IMR-90 (cell line): ENCODE data around the gene DTX3.

Experiments
- BHLHE40 ChIP-seq: fragments of 150-350 bp; IDR thresholded peaks from 2 replicates; pipeline ENCODE4 v1.6.1; 2016; ENCODE audit warnings: mild to moderate bottlenecking, low read depth, low read length
- CEBPB ChIP-seq: IDR thresholded peaks from 2 replicates; pipeline ENCODE4 v1.6.1; 2012; ENCODE audit warnings: low read depth, low read length, improper control_type of control experiment
- FOS ChIP-seq: fragments of 150-350 bp; IDR thresholded peaks from 2 replicates; pipeline ENCODE4 v1.6.1; 2016; ENCODE audit warnings: low read depth, low read length
- MAFK ChIP-seq: IDR thresholded peaks from 2 replicates; pipeline ENCODE4 v1.6.1; 2012; ENCODE audit warnings: low read depth, low read length, improper control_type of control experiment
- MAZ ChIP-seq: IDR thresholded peaks from 2 replicates; pipeline ENCODE4 v1.6.1; 2012; ENCODE audit warnings: low read depth, mild to moderate bottlenecking, low read length, improper control_type of control experiment, moderate library complexity, borderline replicate concordance
- MXI1 ChIP-seq: IDR thresholded peaks from 2 replicates; pipeline ENCODE4 v1.6.1; 2012; ENCODE audit warnings: low read depth, mild to moderate bottlenecking, low read length, moderate library complexity, borderline replicate concordance
- POLR2A ChIP-seq: IDR thresholded peaks from 2 replicates; pipeline ENCODE4 v1.6.1; 2012; ENCODE audit warnings: mild to moderate bottlenecking, low read depth, low read length
- RAD21 ChIP-seq: IDR thresholded peaks from 2 replicates; pipeline ENCODE4 v1.6.1; 2012; ENCODE audit warnings: low read length, improper control_type of control experiment
- RCOR1 ChIP-seq: IDR thresholded peaks from 2 replicates; pipeline ENCODE4 v1.6.1; 2012; ENCODE audit warnings: mild to moderate bottlenecking, low read length, improper control_type of control experiment; ENCODE audit not compliant: insufficient replicate concordance
- RFX5 ChIP-seq: IDR thresholded peaks from 2 replicates; pipeline ENCODE4 v1.8.0; 2012; ENCODE audit warnings: low read depth, mild to moderate bottlenecking, low read length, moderate library complexity
- SMC3 ChIP-seq: fragments of 150-350 bp; IDR thresholded peaks from 2 replicates; pipeline ENCODE4 v1.6.1; 2016; ENCODE audit warnings: low read depth, mild to moderate bottlenecking, antibody characterized with exemption, low read length, moderate library complexity
- TF ChIP-seq, protein P1 (sequence below): conservative IDR thresholded peaks from 2 replicates; pipeline ENCODE4 v1.5.1; 2012; ENCODE audit warnings: mild to moderate bottlenecking, low read depth, low read length, improper control_type of control experiment
- TF ChIP-seq, protein P2 (sequence below): fragments of 150-350 bp; IDR thresholded peaks from 2 replicates; pipeline ENCODE4 v1.6.1; 2017; ENCODE audit warnings: mild to moderate bottlenecking, antibody characterized with exemption, low read length, low read depth

DNA sequence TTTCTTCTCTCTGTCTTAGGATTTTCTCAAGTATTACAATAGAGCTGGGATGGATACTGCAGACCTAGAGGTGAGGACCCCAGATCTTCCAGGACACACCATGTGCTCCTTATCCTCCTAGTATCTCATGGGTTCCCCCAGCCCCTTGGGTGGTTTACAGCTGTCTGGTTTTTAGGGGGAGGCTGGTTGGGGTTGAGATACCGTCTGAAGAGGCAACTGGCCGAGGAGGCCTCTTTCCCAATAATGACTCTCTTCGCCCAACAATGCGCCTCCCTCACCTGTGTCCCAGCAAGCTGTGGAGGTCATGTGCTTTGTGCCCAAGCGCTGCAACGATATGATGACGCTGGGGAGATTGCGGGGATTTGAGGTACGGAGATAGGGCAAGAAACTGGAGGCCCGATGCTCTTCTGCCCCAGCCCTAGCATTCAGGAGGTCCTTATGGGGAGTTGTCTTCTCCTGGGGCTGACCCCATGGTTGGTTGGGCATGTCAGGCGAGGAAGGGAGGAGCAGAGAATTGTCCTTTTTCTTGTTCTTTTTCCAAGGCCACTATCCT lies 10.4 kb downstream of the DTX3 start:
- TF ChIP-seq, protein P1, sequence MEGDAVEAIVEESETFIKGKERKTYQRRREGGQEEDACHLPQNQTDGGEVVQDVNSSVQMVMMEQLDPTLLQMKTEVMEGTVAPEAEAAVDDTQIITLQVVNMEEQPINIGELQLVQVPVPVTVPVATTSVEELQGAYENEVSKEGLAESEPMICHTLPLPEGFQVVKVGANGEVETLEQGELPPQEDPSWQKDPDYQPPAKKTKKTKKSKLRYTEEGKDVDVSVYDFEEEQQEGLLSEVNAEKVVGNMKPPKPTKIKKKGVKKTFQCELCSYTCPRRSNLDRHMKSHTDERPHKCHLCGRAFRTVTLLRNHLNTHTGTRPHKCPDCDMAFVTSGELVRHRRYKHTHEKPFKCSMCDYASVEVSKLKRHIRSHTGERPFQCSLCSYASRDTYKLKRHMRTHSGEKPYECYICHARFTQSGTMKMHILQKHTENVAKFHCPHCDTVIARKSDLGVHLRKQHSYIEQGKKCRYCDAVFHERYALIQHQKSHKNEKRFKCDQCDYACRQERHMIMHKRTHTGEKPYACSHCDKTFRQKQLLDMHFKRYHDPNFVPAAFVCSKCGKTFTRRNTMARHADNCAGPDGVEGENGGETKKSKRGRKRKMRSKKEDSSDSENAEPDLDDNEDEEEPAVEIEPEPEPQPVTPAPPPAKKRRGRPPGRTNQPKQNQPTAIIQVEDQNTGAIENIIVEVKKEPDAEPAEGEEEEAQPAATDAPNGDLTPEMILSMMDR, result no peak
- TF ChIP-seq RFX5 (no peak), CEBPB (no peak), SMC3 (no peak), RCOR1 (no peak), POLR2A (no peak), MXI1 (no peak), FOS (no peak), MAZ (no peak), MAFK (no peak), BHLHE40 (no peak), RAD21 (no peak)
- TF ChIP-seq, protein P2, sequence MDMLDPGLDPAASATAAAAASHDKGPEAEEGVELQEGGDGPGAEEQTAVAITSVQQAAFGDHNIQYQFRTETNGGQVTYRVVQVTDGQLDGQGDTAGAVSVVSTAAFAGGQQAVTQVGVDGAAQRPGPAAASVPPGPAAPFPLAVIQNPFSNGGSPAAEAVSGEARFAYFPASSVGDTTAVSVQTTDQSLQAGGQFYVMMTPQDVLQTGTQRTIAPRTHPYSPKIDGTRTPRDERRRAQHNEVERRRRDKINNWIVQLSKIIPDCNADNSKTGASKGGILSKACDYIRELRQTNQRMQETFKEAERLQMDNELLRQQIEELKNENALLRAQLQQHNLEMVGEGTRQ, result no peak
